ENCODE results near the gene GPR21. TPM values are rescaled to one million over a fixed set of nuclear protein-coding genes. Genes with fewer than 3 reads are reported as not detected.

Gene GPR21
- total RNA-seq, 1 experiment from 2014 or later, result 0.63 TPM

GRCh38 chr9:122988141-122988540 lies 45.3 kb upstream of the GPR21 start (continued):
- TF ChIP-seq, protein P1, sequence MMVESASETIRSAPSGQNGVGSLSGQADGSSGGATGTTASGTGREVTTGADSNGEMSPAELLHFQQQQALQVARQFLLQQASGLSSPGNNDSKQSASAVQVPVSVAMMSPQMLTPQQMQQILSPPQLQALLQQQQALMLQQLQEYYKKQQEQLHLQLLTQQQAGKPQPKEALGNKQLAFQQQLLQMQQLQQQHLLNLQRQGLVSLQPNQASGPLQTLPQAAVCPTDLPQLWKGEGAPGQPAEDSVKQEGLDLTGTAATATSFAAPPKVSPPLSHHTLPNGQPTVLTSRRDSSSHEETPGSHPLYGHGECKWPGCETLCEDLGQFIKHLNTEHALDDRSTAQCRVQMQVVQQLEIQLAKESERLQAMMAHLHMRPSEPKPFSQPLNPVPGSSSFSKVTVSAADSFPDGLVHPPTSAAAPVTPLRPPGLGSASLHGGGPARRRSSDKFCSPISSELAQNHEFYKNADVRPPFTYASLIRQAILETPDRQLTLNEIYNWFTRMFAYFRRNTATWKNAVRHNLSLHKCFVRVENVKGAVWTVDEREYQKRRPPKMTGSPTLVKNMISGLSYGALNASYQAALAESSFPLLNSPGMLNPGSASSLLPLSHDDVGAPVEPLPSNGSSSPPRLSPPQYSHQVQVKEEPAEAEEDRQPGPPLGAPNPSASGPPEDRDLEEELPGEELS (CRISPR knock-in tag; IDR thresholded peaks at IDR 0.05), result no peak
- TF ChIP-seq GTF2I (CRISPR knock-in tag; conservative IDR thresholded peaks at IDR 0.05) (no peak), SMAD3 (CRISPR knock-in tag; IDR thresholded peaks at IDR 0.05; ENCODE audit: borderline replicate concordance) (no peak), E2F4 (CRISPR knock-in tag; IDR thresholded peaks at IDR 0.05; ENCODE audit: borderline replicate concordance, low read depth) (no peak), AFF4 (CRISPR knock-in tag; IDR thresholded peaks at IDR 0.05; ENCODE audit: borderline replicate concordance) (no peak), ZNF423 (CRISPR knock-in tag; IDR thresholded peaks at IDR 0.05) (no peak), PRRX2 (CRISPR knock-in tag; IDR thresholded peaks at IDR 0.05) (no peak), ZNF121 (CRISPR knock-in tag; IDR thresholded peaks at IDR 0.05) (no peak), FOXJ3 (CRISPR knock-in tag; IDR thresholded peaks at IDR 0.05; ENCODE audit: borderline replicate concordance) (no peak)
- TF ChIP-seq, protein P2, sequence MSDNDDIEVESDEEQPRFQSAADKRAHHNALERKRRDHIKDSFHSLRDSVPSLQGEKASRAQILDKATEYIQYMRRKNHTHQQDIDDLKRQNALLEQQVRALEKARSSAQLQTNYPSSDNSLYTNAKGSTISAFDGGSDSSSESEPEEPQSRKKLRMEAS (CRISPR knock-in tag; IDR thresholded peaks at IDR 0.05), result no peak
- TF ChIP-seq, protein P3, sequence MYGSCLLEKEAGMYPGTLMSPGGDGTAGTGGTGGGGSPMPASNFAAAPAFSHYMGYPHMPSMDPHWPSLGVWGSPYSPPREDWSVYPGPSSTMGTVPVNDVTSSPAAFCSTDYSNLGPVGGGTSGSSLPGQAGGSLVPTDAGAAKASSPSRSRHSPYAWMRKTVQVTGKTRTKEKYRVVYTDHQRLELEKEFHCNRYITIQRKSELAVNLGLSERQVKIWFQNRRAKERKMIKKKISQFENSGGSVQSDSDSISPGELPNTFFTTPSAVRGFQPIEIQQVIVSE (CRISPR knock-in tag; IDR thresholded peaks at IDR 0.05; ENCODE audit: borderline replicate concordance), result no peak
- TF ChIP-seq, protein P4, sequence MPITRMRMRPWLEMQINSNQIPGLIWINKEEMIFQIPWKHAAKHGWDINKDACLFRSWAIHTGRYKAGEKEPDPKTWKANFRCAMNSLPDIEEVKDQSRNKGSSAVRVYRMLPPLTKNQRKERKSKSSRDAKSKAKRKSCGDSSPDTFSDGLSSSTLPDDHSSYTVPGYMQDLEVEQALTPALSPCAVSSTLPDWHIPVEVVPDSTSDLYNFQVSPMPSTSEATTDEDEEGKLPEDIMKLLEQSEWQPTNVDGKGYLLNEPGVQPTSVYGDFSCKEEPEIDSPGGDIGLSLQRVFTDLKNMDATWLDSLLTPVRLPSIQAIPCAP (CRISPR knock-in tag; IDR thresholded peaks at IDR 0.05), result no peak
- TF ChIP-seq, protein P5, sequence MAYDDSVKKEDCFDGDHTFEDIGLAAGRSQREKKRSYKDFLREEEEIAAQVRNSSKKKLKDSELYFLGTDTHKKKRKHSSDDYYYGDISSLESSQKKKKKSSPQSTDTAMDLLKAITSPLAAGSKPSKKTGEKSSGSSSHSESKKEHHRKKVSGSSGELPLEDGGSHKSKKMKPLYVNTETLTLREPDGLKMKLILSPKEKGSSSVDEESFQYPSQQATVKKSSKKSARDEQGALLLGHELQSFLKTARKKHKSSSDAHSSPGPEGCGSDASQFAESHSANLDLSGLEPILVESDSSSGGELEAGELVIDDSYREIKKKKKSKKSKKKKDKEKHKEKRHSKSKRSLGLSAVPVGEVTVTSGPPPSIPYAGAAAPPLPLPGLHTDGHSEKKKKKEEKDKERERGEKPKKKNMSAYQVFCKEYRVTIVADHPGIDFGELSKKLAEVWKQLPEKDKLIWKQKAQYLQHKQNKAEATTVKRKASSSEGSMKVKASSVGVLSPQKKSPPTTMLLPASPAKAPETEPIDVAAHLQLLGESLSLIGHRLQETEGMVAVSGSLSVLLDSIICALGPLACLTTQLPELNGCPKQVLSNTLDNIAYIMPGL (CRISPR knock-in tag; IDR thresholded peaks at IDR 0.05), result no peak

- DNase-seq (ENCODE audit: low spot score), result no peak
- POLR2A ChIA-PET, result interaction anchor here (0.7 kb wide), 1 partner anchor 46 kb away, joined by 5 read pairs; no protein-coding TSS in a partner anchor
- Mint-ChIP-seq H3K27me3 (ENCODE audit: low read depth) (no peaks in the 10 kb centered on the region), H3K27ac (0 out of 2 replicates have a peak overlapping the region, but pooled peaks have one; percentile 6), H3K36me3 (peaks cover 29% of the 10 kb centered on the region), H3K4me1 (no peaks in the 10 kb centered on the region), H3K9me3 (no peaks in the 10 kb centered on the region), H3K4me3 (no peak overlapping the region)
- CTCF ChIA-PET, result no interaction called here
- ATAC-seq, result no peak
- no peak for TF ChIP-seq EMX1 (CRISPR knock-in tag; IDR thresholded peaks at IDR 0.05)
- no peak for TF ChIP-seq RORB (CRISPR knock-in tag; IDR thresholded peaks at IDR 0.05)
- TF ChIP-seq USF2 (CRISPR knock-in tag; IDR thresholded peaks at IDR 0.05), result no peak
- TF ChIP-seq ZNF232 (CRISPR knock-in tag; IDR thresholded peaks at IDR 0.05), result no peak
- TF ChIP-seq, protein P6, sequence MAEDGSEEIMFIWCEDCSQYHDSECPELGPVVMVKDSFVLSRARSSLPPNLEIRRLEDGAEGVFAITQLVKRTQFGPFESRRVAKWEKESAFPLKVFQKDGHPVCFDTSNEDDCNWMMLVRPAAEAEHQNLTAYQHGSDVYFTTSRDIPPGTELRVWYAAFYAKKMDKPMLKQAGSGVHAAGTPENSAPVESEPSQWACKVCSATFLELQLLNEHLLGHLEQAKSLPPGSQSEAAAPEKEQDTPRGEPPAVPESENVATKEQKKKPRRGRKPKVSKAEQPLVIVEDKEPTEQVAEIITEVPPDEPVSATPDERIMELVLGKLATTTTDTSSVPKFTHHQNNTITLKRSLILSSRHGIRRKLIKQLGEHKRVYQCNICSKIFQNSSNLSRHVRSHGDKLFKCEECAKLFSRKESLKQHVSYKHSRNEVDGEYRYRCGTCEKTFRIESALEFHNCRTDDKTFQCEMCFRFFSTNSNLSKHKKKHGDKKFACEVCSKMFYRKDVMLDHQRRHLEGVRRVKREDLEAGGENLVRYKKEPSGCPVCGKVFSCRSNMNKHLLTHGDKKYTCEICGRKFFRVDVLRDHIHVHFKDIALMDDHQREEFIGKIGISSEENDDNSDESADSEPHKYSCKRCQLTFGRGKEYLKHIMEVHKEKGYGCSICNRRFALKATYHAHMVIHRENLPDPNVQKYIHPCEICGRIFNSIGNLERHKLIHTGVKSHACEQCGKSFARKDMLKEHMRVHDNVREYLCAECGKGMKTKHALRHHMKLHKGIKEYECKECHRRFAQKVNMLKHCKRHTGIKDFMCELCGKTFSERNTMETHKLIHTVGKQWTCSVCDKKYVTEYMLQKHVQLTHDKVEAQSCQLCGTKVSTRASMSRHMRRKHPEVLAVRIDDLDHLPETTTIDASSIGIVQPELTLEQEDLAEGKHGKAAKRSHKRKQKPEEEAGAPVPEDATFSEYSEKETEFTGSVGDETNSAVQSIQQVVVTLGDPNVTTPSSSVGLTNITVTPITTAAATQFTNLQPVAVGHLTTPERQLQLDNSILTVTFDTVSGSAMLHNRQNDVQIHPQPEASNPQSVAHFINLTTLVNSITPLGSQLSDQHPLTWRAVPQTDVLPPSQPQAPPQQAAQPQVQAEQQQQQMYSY (CRISPR knock-in tag; IDR thresholded peaks at IDR 0.05), result no peak
- TF ChIP-seq TP53 (CRISPR knock-in tag; IDR thresholded peaks at IDR 0.05), result no peak
Measured at GRCh38 chr9:122988920-122989621, 44.4 kb upstream of the GPR21 start.

All from WTC11 (cell line).